Retinal pigment epithelial cell (primary cell): ENCODE data around the gene ST6GALNAC3.

ENCODE experiments used
- DNase-seq: peaks from one replicate; pipeline ENCODE4 v3.0.0-alpha.2; 2010; ENCODE audit warnings: low read depth
- H3K4me3 ChIP-seq: 2 replicates; pipeline ENCODE4 v1.5.1; 2011; ENCODE audit warnings: mild to moderate bottlenecking, low read length, control low read depth, moderate library complexity
- CTCF ChIP-seq: conservative IDR thresholded peaks from 2 replicates; pipeline ENCODE4 v1.5.1; 2011; ENCODE audit warnings: low read depth, low read length, control low read depth, inconsistent platforms

ST6GALNAC3 gene

GRCh38 chr1:76674689-76675210, 600.2 kb downstream of the ST6GALNAC3 start:
- no peak for DNase-seq
- no peak overlapping the region for H3K4me3 ChIP-seq
- TF ChIP-seq CTCF, result no peak

GRCh38 chr1:76677416-76678405, 603.2 kb downstream of the ST6GALNAC3 start:
- TF ChIP-seq CTCF, result no peak
- DNase-seq, result peak; percentile 2
- H3K4me3 ChIP-seq, result no peak overlapping the region

GRCh38 chr1:76679534-76680152, 605.1 kb downstream of the ST6GALNAC3 start:
- no peak overlapping the region for H3K4me3 ChIP-seq
- TF ChIP-seq CTCF, result no peak
- no peak for DNase-seq

GRCh38 chr1:76680651-76681050, 606.1 kb downstream of the ST6GALNAC3 start:
- no peak overlapping the region for H3K4me3 ChIP-seq
- no peak for DNase-seq
- TF ChIP-seq CTCF, result no peak

GRCh38 chr1:76682138-76682537, 607.6 kb downstream of the ST6GALNAC3 start:
- H3K4me3 ChIP-seq, result no peak overlapping the region
- TF ChIP-seq CTCF, result no peak
- DNase-seq, result no peak
